WERI-Rb-1 (cell line): ENCODE measurements around the gene MAST4.

ENCODE experiments used
- DNase-seq: peaks from one replicate; pipeline ENCODE4 v3.0.0-alpha.2; 2020
- H3K27ac ChIP-seq: fragments of 250-450 bp; sonication (Bioruptor Pico); 2 replicates; pipeline ENCODE4 v1.5.1; 2020; ENCODE audit warnings: mild to moderate bottlenecking, moderate library complexity
- H3K27me3 ChIP-seq: fragments of 250-450 bp; sonication (Bioruptor Pico); 2 replicates; pipeline ENCODE4 v1.5.1; 2021; ENCODE audit warnings: mild to moderate bottlenecking, low read depth, moderate library complexity; ENCODE audit not compliant: insufficient read depth, severe bottlenecking
- H3K36me3 ChIP-seq: fragments of 250-450 bp; sonication (Bioruptor Pico); 2 replicates; pipeline ENCODE4 v1.5.1; 2020; ENCODE audit warnings: mild to moderate bottlenecking, moderate library complexity
- H3K4me3 ChIP-seq: 2 replicates; pipeline ENCODE4 v1.5.1; 2011; ENCODE audit warnings: low read depth, mild to moderate bottlenecking, control low read depth, low read length
- H3K9me3 ChIP-seq: fragments of 250-450 bp; sonication (Bioruptor Pico); 2 replicates; pipeline ENCODE4 v1.5.1; 2021; ENCODE audit warnings: mild to moderate bottlenecking, moderate library complexity; ENCODE audit not compliant: severe bottlenecking
- CTCF ChIP-seq: IDR thresholded peaks from 2 replicates; pipeline ENCODE4 v1.5.1; 2011; ENCODE audit warnings: low read depth, mild to moderate bottlenecking, control low read depth, inconsistent platforms, low read length

The MAST4 gene

GRCh38 chr5:66647146-66647856 lies 51.1 kb downstream of the MAST4 start:
- H3K9me3 ChIP-seq = no peaks in the 10 kb centered on the region
- no peak for DNase-seq

GRCh38 chr5:66652818-66653217 lies 56.6 kb downstream of the MAST4 start:
- H3K27me3 ChIP-seq = no peaks in the 10 kb centered on the region
- H3K4me3 ChIP-seq = no peak overlapping the region
- no peak for TF ChIP-seq CTCF
- no peaks in the 10 kb centered on the region for H3K9me3 ChIP-seq
- no peak for DNase-seq
- H3K36me3 ChIP-seq = no peaks in the 10 kb centered on the region
- H3K27ac ChIP-seq = no peak overlapping the region

More at GRCh38 chr5:66647146-66647856, 51.1 kb downstream of the MAST4 start:
- H3K36me3 ChIP-seq = no peaks in the 10 kb centered on the region
- H3K4me3 ChIP-seq = no peak overlapping the region
- no peaks in the 10 kb centered on the region for H3K27me3 ChIP-seq
- no peak for TF ChIP-seq CTCF
- H3K27ac ChIP-seq = no peak overlapping the region

GRCh38 chr5:66653325-66653724 lies 57.1 kb downstream of the MAST4 start:
- Histone ChIP-seq H3K27ac (no peak overlapping the region), H3K4me3 (no peak overlapping the region), H3K36me3 (no peaks in the 10 kb centered on the region), H3K27me3 (no peaks in the 10 kb centered on the region), H3K9me3 (no peaks in the 10 kb centered on the region)
- no peak for TF ChIP-seq CTCF
- DNase-seq = peak; percentile 9

GRCh38 chr5:66655395-66656324 lies 59.5 kb downstream of the MAST4 start:
- no peaks in the 10 kb centered on the region for H3K27me3 ChIP-seq
- no peak for DNase-seq

GRCh38 chr5:66658516-66658915 lies 62.3 kb downstream of the MAST4 start:
- no peaks in the 10 kb centered on the region for H3K36me3 ChIP-seq
- no peak overlapping the region for H3K4me3 ChIP-seq
- TF ChIP-seq CTCF = no peak
- H3K27me3 ChIP-seq = no peaks in the 10 kb centered on the region
- DNase-seq = no peak
- H3K9me3 ChIP-seq = no peaks in the 10 kb centered on the region
- H3K27ac ChIP-seq = no peak overlapping the region

More at GRCh38 chr5:66655395-66656324, 59.5 kb downstream of the MAST4 start:
- Histone ChIP-seq H3K36me3 (no peaks in the 10 kb centered on the region), H3K4me3 (no peak overlapping the region), H3K9me3 (no peaks in the 10 kb centered on the region), H3K27ac (no peak overlapping the region)
- no peak for TF ChIP-seq CTCF
